Measurements from ENCODE around the gene EEFSEC. TPM values are rescaled to one million over a fixed set of nuclear protein-coding genes. Genes with fewer than 3 reads are reported as not detected.

EEFSEC gene
- polyA plus RNA-seq, 1 donor (not counting 4 experiments of a cell fraction or from before 2014, with no cell fraction given), result 8.7 TPM

DNA sequence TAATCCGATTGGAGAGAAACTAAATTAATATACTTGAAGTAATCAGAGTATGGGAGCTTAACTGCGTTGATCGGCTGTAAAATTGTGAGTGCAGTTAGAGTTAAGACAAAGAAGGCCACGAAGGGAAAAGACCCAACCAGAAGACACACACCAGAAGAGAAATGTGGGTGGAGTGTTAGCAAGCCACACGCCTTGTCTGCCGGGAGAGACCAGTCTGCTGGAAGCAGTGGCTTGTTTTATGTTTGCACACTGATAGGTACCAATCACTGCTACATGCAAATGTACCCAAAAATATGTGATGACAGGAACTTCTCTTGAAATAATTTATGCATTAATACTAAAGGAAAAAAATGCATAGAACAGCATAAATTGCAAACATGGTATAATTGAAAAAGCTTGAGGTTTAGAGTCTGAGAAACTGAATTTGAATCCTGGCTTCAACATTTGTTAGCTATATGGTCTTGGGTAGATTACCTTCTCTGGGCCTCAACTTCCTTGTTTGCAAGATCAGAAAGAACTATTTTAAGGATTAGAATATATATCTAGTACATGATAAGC lies 23.1 kb downstream of the EEFSEC start:
- no peak overlapping the region for H3K9ac ChIP-seq (ENCODE audit: control insufficient read depth, extremely low read depth, insufficient read depth, low read length)
- no peaks in the 10 kb centered on the region for H4K20me1 ChIP-seq (ENCODE audit: control insufficient read depth, extremely low read depth, insufficient read depth, low read length)
- DNase-seq (ENCODE audit: low read depth, low spot score) (no peak), FAIRE-seq (no peak)
- no peak for TF ChIP-seq EZH2 (IDR thresholded peaks at IDR 0.05; ENCODE audit: low read length)
- TF ChIP-seq, protein P1, sequence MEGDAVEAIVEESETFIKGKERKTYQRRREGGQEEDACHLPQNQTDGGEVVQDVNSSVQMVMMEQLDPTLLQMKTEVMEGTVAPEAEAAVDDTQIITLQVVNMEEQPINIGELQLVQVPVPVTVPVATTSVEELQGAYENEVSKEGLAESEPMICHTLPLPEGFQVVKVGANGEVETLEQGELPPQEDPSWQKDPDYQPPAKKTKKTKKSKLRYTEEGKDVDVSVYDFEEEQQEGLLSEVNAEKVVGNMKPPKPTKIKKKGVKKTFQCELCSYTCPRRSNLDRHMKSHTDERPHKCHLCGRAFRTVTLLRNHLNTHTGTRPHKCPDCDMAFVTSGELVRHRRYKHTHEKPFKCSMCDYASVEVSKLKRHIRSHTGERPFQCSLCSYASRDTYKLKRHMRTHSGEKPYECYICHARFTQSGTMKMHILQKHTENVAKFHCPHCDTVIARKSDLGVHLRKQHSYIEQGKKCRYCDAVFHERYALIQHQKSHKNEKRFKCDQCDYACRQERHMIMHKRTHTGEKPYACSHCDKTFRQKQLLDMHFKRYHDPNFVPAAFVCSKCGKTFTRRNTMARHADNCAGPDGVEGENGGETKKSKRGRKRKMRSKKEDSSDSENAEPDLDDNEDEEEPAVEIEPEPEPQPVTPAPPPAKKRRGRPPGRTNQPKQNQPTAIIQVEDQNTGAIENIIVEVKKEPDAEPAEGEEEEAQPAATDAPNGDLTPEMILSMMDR (optimal IDR thresholded peaks at IDR 0.05 in 1 of 3, IDR thresholded peaks at IDR 0.05 in 1 of 3, conservative IDR thresholded peaks at IDR 0.05 in 1 of 3; ENCODE audit: extremely low read depth in 1 of 3, insufficient read depth in 2 of 3, low read length in 3 of 3), result no peak
- H3K36me3 ChIP-seq (ENCODE audit: control insufficient read depth in 2 of 2, extremely low read depth in 1 of 2, insufficient read depth in 2 of 2, low read length in 2 of 2), result no peaks in the 10 kb centered on the region
- H3K27ac ChIP-seq (ENCODE audit: control insufficient read depth, insufficient read depth, low read length), result no peak overlapping the region
- H3K4me3 ChIP-seq (ENCODE audit: control insufficient read depth in 2 of 3, extremely low read depth in 1 of 3, insufficient read depth in 2 of 3, low read depth in 1 of 3, low read length in 3 of 3), result no peak overlapping the region
- H2AFZ ChIP-seq (ENCODE audit: control insufficient read depth, low read length), result no peak overlapping the region
- no peaks in the 10 kb centered on the region for H3K9me1 ChIP-seq (ENCODE audit: control insufficient read depth, extremely low read depth, insufficient read depth, low read length)
- no peaks in the 10 kb centered on the region for H3K27me3 ChIP-seq (ENCODE audit: control insufficient read depth, extremely low read depth, insufficient read depth, low read length)
- dilution Hi-C loops (cut with MboI; ENCODE audit: extremely low pct_ligation_motif_present, low sequenced_read_pairs), result no loop called here
- peaks cover 2% of the 10 kb centered on the region for H3K79me2 ChIP-seq (ENCODE audit: control insufficient read depth, insufficient read depth, low read length)
- H3K4me2 ChIP-seq (ENCODE audit: control insufficient read depth, extremely low read depth, insufficient read depth, low read depth, low read length), result no peak overlapping the region
- no peaks in the 10 kb centered on the region for H3K9me3 ChIP-seq (ENCODE audit: control insufficient read depth, low read depth, low read length)
- H3K4me1 ChIP-seq (ENCODE audit: control insufficient read depth, extremely low read depth, insufficient read depth, low read length), result no peaks in the 10 kb centered on the region

DNA sequence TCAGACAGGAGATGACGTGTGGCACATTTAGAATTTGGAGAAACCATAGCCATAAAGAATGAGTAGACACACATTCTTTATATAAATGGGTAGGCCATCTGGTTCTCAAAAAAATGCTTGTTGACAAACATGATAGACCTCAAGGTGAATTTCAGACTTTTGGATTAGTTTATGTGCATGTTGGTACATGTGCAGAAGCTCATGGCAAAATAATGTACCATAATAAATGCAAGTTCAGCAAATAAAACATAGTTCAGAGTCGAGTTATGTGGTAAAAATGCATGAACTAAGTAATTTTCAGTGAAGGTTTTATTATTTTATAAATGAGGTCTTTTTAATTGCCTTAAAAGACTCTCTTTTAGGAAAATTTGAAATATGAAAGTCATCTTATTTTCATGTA lies 24.6 kb downstream of the EEFSEC start:
- Histone ChIP-seq H3K4me1 (ENCODE audit: control insufficient read depth, extremely low read depth, insufficient read depth, low read length) (no peaks in the 10 kb centered on the region), H4K20me1 (ENCODE audit: control insufficient read depth, extremely low read depth, insufficient read depth, low read length) (no peaks in the 10 kb centered on the region), H3K9me3 (ENCODE audit: control insufficient read depth, low read depth, low read length) (no peaks in the 10 kb centered on the region), H3K79me2 (ENCODE audit: control insufficient read depth, insufficient read depth, low read length) (peaks cover 2% of the 10 kb centered on the region), H3K9me1 (ENCODE audit: control insufficient read depth, extremely low read depth, insufficient read depth, low read length) (no peaks in the 10 kb centered on the region), H2AFZ (ENCODE audit: control insufficient read depth, low read length) (no peak overlapping the region), H3K4me3 (ENCODE audit: control insufficient read depth in 2 of 3, extremely low read depth in 1 of 3, insufficient read depth in 2 of 3, low read depth in 1 of 3, low read length in 3 of 3) (no peak overlapping the region), H3K27me3 (ENCODE audit: control insufficient read depth, extremely low read depth, insufficient read depth, low read length) (no peaks in the 10 kb centered on the region), H3K9ac (ENCODE audit: control insufficient read depth, extremely low read depth, insufficient read depth, low read length) (no peak overlapping the region), H3K4me2 (ENCODE audit: control insufficient read depth, extremely low read depth, insufficient read depth, low read depth, low read length) (no peak overlapping the region), H3K27ac (ENCODE audit: control insufficient read depth, insufficient read depth, low read length) (no peak overlapping the region), H3K36me3 (ENCODE audit: control insufficient read depth in 2 of 2, extremely low read depth in 1 of 2, insufficient read depth in 2 of 2, low read length in 2 of 2) (no peaks in the 10 kb centered on the region)
- DNase-seq (ENCODE audit: low read depth, low spot score) (no peak), FAIRE-seq (no peak)
- dilution Hi-C loops (cut with MboI; ENCODE audit: extremely low pct_ligation_motif_present, low sequenced_read_pairs), result no loop called here
- TF ChIP-seq, protein P1 (optimal IDR thresholded peaks at IDR 0.05 in 1 of 3, IDR thresholded peaks at IDR 0.05 in 1 of 3, conservative IDR thresholded peaks at IDR 0.05 in 1 of 3; ENCODE audit: extremely low read depth in 1 of 3, insufficient read depth in 2 of 3, low read length in 3 of 3), result no peak
- no peak for TF ChIP-seq EZH2 (IDR thresholded peaks at IDR 0.05; ENCODE audit: low read length)
